Effector memory CD4-positive, alpha-beta T cell (primary cell): ENCODE data around the gene NDUFB11.

ENCODE experiments used
- DNase-seq, 3 donors: peaks; one replicate each; pipeline ENCODE4 v3.0.0-alpha.2; 2020
- H3K27ac ChIP-seq: 2 replicates; pipeline ENCODE4 v1.7.0; 2013; ENCODE audit warnings: mild to moderate bottlenecking, low read length, moderate library complexity; ENCODE audit not compliant: insufficient read depth, poor library complexity, severe bottlenecking
- H3K27me3 ChIP-seq: replicated peaks from 2 replicates; pipeline ENCODE4 v1.7.0; 2013; ENCODE audit warnings: mild to moderate bottlenecking, low read length; ENCODE audit not compliant: insufficient read depth, control insufficient read depth, poor library complexity, severe bottlenecking
- H3K36me3 ChIP-seq: 2 replicates; pipeline ENCODE4 v1.7.0; 2013; ENCODE audit warnings: mild to moderate bottlenecking, low read length, moderate library complexity; ENCODE audit not compliant: control insufficient read depth, insufficient read depth
- H3K4me1 ChIP-seq: 2 replicates; pipeline ENCODE4 v1.7.0; 2013; ENCODE audit warnings: low read length, mild to moderate bottlenecking; ENCODE audit not compliant: control insufficient read depth, insufficient read depth, poor library complexity, severe bottlenecking
- H3K4me3 ChIP-seq: 2 replicates; pipeline ENCODE4 v1.7.0; 2013; ENCODE audit warnings: low read length, low read depth, mild to moderate bottlenecking; ENCODE audit not compliant: insufficient read depth, poor library complexity, severe bottlenecking
- H3K9me3 ChIP-seq: 2 replicates; pipeline ENCODE4 v1.7.0; 2013; ENCODE audit warnings: mild to moderate bottlenecking, low read length, moderate library complexity; ENCODE audit not compliant: control insufficient read depth

The NDUFB11 gene

GRCh38 chrX:47093248-47093647 is 51.3 kb downstream of the NDUFB11 start:
- no peak overlapping the region for H3K27ac ChIP-seq
- H3K4me1 ChIP-seq, result no peaks in the 10 kb centered on the region
- no peaks in the 10 kb centered on the region for H3K9me3 ChIP-seq
- H3K4me3 ChIP-seq, result no peak overlapping the region
- no peaks in the 10 kb centered on the region for H3K36me3 ChIP-seq
- DNase-seq, result no peak
- no peaks in the 10 kb centered on the region for H3K27me3 ChIP-seq
